Activated naive CD8-positive, alpha-beta T cell (primary cell): ENCODE measurements around the gene SLC22A1.
"Not testable (repeated sequence)": the region's sequence is repeated elsewhere in the genome, so short reads cannot be mapped to it uniquely, and the experiment has no call there.

ENCODE experiments used
- H3K27ac Mint-ChIP-seq: one replicate; pipeline ENCODE4 v1.8.0; 2021; ENCODE audit warnings: mixed read lengths
- H3K27me3 Mint-ChIP-seq: one replicate; pipeline ENCODE4 v1.8.0; 2021; ENCODE audit warnings: mixed read lengths
- H3K36me3 Mint-ChIP-seq: one replicate; pipeline ENCODE4 v1.8.0; 2021; ENCODE audit warnings: mixed read lengths
- H3K4me1 Mint-ChIP-seq: one replicate; pipeline ENCODE4 v1.8.0; 2021; ENCODE audit warnings: low read depth, mixed read lengths
- H3K4me3 Mint-ChIP-seq: one replicate; pipeline ENCODE4 v1.8.0; 2021; ENCODE audit warnings: mild to moderate bottlenecking, mixed read lengths
- H3K9me3 Mint-ChIP-seq: one replicate; pipeline ENCODE4 v1.8.0; 2021; ENCODE audit warnings: low read depth, mixed read lengths

SLC22A1 gene

DNA sequence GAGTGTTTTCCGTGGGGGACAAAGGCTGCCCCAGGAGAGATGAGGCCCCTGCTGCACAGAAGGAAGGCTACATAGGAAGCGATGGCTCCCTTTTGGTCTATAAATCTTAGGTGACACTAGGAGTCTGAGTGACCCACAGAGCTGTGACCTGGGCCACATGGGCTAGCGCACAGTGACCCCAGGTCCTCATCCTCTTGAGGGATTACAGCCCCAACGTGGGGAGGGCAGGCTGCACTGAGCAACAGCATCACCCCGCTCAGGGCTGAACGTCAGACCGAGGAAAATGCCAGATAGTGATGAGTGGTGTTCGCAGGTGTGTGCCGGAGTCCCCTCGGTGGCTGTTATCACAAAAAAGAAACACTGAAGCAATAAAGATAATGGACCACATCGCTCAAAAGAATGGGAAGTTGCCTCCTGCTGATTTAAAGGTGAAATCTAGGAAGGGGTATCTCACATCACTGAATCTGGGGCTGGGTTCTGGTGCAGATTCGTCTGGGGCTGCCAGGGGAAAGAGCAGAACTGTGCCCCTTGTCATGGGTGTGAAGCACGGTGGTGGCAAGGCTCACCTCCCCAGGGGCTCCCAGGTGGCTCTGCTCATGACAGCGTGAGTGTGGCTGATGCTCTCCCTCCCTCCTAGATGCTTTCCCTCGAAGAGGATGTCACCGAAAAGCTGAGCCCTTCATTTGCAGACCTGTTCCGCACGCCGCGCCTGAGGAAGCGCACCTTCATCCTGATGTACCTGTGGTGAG lies 14.5 kb downstream of the SLC22A1 start:
- Mint-ChIP-seq H3K27ac (no peak overlapping the region), H3K9me3 (no peaks in the 10 kb centered on the region), H3K4me1 (peaks cover 13% of the 10 kb centered on the region), H3K36me3 (no peaks in the 10 kb centered on the region), H3K4me3 (no peak overlapping the region), H3K27me3 (peaks cover 3% of the 10 kb centered on the region)

DNA sequence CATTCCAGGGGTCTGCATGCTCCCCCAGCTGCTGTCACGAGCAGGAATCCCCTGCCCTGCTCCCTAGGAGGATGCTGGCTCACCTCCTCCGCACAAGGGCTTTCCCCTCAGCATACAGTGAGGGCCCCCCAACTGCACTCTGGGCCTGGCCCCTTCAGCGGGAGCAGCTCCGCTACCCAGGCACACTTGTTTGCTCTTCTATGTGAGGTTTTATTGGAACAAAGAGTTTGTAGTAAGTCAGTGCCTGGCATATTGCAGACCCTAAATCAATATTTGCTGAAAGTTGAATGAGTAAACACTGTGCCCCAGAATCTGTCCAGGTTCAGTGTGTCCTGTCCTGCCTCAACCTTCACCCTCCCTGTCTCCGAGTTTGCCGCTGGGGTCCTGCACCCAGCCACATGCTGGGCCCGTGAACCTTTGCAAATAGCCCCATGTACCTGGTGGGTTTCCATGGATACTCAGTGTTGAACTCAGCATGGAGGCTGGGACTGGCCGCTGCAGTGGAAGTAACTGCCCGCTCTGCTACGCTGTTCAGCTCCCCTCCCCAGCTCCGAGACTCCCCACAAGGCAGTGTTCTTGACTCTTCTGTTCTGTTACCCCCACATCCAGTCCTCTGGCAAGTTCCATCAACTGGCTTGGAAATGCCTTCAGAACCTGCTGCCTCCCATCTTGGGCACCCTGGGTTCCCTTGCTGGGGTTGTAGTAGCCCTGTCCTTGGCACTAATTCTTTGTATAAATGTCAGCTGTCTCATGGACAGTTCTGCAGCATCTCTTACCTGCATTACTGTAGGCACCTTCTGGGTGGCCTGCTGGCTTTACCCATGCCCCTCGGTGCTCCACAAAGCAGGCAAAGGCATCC lies 15.7 kb downstream of the SLC22A1 start:
- H3K27me3 Mint-ChIP-seq, result peaks cover 3% of the 10 kb centered on the region
- no peak overlapping the region for H3K27ac Mint-ChIP-seq
- H3K36me3 Mint-ChIP-seq, result no peaks in the 10 kb centered on the region
- no peak overlapping the region for H3K4me3 Mint-ChIP-seq
- H3K9me3 Mint-ChIP-seq, result no peaks in the 10 kb centered on the region
- peaks cover 13% of the 10 kb centered on the region for H3K4me1 Mint-ChIP-seq

DNA sequence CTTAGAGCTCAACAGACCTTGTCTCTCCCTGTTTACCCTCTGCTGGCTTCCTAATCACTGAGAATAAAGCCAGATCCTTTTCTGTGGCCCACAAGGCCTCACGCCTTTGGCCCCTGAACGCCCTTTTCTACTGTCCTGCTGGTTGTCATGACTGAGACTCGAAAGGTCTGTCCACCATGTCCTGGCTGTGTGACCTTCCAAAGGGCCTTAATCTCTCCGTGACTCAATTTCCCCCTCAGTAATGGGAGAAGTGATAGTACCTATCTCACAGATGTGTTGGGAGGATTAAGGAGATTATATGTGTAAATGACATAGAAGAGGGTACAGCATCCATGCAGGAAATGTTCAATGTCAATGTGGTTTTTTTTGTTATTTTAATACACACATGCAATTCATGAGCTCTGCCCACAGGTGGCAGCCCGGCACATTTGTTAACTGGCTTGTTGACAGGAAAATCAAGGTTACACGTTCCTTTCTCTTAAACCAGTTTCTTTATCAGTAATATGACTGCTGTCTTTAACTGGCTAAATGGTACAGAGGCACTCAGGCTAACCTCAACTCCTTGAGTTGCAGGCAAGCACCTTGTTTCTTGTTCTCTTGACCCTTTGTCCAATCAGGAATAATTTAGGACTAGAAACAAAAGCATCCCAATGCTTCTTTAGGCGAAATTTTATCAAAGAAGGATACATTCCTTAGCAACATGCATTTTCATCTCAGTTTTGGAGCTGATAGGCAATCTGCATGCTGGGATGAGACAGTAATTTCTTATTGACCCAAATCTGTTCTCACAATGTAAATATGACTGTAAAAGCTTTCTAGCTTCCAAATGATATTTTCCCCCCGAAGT lies 16.6 kb downstream of the SLC22A1 start:
- Mint-ChIP-seq H3K27me3 (peaks cover 3% of the 10 kb centered on the region), H3K36me3 (no peaks in the 10 kb centered on the region), H3K4me3 (no peak overlapping the region), H3K27ac (no peak overlapping the region), H3K9me3 (no peaks in the 10 kb centered on the region), H3K4me1 (peaks cover 11% of the 10 kb centered on the region)

DNA sequence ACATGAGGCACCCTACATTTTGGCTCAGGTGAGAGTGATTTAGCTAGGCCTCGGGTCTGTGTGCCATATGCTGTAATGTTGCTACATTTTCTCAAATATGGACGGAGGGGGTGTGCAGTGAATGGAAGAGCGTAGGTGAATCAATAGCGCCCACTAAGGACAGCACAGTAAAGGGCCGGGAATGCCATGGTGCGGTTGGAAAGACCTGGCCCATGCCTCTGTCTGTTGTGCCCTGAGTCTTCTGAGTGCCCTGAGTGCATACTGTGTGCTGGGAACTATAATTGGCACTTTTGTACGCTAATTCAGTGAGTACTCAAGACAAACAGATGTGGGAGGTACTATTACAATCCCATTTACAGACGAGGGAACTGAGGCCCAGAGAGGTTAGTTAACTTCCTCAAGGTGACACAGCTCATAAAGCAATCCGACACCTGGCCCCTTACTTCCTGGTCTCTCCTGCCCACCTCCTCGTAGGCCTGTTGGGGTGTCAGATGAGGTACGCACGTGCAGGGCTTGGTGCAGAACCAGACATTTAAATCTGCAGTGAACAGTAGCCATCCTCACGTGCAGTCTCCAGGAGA lies 17.3 kb downstream of the SLC22A1 start:
- peaks cover 11% of the 10 kb centered on the region for H3K4me1 Mint-ChIP-seq
- H3K27ac Mint-ChIP-seq, result no peak overlapping the region
- peaks cover 3% of the 10 kb centered on the region for H3K27me3 Mint-ChIP-seq
- H3K4me3 Mint-ChIP-seq, result no peak overlapping the region
- H3K9me3 Mint-ChIP-seq, result no peaks in the 10 kb centered on the region
- H3K36me3 Mint-ChIP-seq, result no peaks in the 10 kb centered on the region

DNA sequence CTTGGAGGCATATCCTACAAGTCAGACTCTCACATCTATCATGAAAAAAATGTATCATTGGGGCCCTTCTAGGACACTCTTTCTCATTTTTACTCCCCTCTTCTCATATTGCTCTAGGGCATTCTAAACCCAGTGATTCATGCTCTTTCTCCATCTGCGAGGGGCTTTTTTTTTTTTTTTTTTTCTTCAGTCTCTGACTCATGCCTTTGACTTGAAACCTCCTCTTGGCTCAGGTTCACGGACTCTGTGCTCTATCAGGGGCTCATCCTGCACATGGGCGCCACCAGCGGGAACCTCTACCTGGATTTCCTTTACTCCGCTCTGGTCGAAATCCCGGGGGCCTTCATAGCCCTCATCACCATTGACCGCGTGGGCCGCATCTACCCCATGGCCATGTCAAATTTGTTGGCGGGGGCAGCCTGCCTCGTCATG lies 17.8 kb downstream of the SLC22A1 start:
- Mint-ChIP-seq H3K4me1 (peaks cover 11% of the 10 kb centered on the region), H3K4me3 (no peak overlapping the region), H3K27me3 (peaks cover 3% of the 10 kb centered on the region), H3K36me3 (peaks cover 2% of the 10 kb centered on the region), H3K9me3 (no peaks in the 10 kb centered on the region), H3K27ac (no peak overlapping the region)

DNA sequence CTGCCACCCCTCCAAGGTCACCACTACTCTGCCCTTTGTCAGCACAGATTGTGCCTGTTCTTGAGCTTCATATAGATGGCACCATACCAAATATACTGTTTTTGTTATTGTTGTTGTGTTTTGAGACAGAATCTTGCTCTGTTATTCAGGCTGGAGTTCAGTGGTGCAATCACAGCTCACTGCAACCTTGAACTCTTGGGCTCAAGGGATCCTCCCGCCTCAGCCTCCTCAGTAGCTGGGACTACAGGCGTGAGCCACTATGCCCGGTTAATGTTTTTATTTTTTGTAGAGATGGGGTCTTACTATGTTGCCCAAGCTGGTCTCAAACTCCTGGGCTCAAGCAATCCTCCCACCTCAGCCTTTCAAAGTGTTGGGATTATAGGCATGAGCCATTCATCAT lies 18.9 kb downstream of the SLC22A1 start:
- not testable (repeated sequence) for H3K27ac Mint-ChIP-seq, H3K9me3 Mint-ChIP-seq, H3K36me3 Mint-ChIP-seq, H3K4me3 Mint-ChIP-seq, H3K27me3 Mint-ChIP-seq
- peaks cover 11% of the 10 kb centered on the region for H3K4me1 Mint-ChIP-seq

DNA sequence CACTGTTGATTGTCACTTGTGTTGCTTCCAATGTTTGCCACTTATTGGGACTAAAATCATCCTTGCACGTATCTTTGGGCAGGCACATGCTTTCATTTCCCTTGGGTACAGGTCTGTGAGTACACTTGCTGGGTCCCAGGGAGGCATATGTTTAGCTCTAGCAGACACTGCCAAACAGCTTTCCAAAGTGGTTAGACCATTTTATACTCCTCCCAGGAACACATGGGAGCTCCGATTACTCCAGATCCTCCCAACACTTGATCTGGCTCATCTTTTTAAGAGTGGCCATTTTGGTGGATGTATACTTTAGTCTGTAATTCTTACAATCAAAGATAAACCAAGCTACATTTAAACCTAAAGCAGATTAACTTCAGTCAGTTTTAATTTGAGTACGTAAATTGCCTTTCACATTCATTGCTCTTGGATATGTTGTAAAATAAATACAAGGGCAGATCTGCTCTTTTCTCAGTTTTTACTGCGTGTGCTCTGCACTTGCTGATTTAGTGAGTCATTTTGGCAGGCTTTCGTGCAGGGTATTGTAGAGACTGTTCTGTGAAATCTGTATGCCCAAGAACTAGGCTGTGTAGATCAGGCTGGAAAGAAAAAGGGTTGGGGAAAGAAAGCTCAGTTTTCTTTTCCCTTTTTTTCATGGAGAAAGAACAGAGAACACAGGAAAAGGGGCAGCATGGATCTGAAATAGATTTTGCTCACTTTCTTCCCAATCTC lies 19.5 kb downstream of the SLC22A1 start:
- peaks cover 11% of the 10 kb centered on the region for H3K4me1 Mint-ChIP-seq
- H3K27ac Mint-ChIP-seq, result no peak overlapping the region
- peaks cover 6% of the 10 kb centered on the region for H3K36me3 Mint-ChIP-seq
- no peaks in the 10 kb centered on the region for H3K9me3 Mint-ChIP-seq
- H3K4me3 Mint-ChIP-seq, result no peak overlapping the region
- H3K27me3 Mint-ChIP-seq, result peaks cover 5% of the 10 kb centered on the region

DNA sequence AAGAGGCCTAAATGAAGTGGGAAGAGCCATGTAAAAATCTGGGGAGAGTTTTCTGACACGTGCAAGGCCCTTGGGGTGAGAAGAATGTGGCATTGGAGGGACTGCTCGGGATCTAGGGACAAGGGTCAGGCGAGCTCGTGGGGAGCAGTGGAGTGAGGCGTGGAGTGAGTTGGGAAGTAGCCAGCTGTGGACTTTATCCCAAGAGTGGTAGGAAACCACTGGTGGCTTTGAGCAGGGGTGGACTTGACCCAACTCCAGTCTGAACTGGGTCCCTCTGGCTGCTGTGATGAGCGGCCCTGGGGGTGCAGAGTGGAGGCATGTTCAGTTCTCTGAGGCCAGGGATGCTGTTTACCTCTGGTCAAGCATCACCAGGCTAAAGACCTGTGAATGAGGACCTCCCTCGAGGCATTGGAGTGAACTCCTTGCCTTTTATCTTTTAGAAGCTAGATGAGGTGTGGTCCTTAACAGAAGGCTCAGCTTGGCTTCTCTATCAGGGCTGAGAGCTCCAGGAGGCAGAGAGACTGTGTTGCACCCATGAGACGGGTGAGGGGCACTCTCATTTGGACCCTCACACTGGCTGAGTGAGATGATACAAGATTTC lies 20.6 kb downstream of the SLC22A1 start:
- Mint-ChIP-seq H3K27ac (no peak overlapping the region), H3K9me3 (no peaks in the 10 kb centered on the region), H3K27me3 (peaks cover 5% of the 10 kb centered on the region), H3K36me3 (peaks cover 9% of the 10 kb centered on the region), H3K4me1 (peaks cover 11% of the 10 kb centered on the region), H3K4me3 (no peak overlapping the region)

DNA sequence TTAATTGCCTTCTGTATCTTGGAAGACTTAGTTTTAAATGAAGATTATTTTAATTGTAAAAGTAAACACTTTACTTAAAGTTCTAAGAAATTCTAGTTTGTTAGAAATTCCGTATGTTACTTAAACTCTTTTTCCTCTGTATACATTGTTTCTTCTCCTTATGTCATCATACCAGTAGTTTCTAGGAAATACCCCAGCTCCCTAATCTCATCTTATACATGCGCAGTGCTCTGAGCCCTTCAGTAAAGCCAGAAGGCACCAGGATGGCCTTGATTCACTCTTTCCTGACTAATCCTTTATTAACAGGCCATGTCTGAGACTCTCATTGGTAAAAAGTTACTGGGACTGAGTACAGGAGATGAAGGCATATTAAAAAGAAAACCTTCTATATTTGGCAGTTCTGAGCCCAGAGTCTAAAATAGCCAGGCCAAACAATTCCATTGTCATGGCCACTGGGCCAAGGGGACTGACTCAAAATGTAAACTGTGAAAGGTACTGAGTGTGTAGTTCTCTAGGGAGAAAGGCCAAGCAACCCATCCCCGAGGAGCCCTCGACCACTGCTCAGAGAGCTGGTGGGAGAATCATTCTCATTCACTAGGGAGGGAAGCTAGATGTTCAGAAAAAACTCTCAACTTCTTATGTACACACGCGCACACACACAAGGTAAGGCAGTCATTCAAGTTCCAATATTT lies 25.0 kb downstream of the SLC22A1 start:
- Mint-ChIP-seq H3K4me3 (no peak overlapping the region), H3K9me3 (peaks cover 5% of the 10 kb centered on the region), H3K27me3 (peaks cover 2% of the 10 kb centered on the region), H3K4me1 (no peaks in the 10 kb centered on the region), H3K27ac (no peak overlapping the region), H3K36me3 (peaks cover 13% of the 10 kb centered on the region)

DNA sequence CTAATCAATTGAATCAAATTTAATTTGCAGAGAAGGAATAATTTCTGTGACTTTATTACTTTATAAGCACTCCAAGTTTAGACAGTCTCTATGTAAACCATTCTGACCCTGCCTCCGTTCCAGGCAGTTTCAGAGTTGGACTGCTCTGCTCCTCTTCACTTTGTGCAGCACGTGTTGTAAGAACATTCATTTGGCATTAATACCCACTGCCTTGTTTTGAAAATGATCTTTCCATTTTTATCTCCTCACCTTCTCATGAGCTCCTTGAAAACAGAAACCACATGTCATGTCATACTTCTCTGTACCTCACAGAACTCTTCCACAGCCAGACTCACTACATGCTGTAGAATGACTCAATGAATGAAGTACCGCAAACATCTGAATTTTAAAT lies 25.5 kb downstream of the SLC22A1 start:
- Mint-ChIP-seq H3K27ac (no peak overlapping the region), H3K4me3 (no peak overlapping the region), H3K9me3 (peaks cover 10% of the 10 kb centered on the region), H3K27me3 (peaks cover 2% of the 10 kb centered on the region), H3K36me3 (peaks cover 17% of the 10 kb centered on the region), H3K4me1 (no peaks in the 10 kb centered on the region)

DNA sequence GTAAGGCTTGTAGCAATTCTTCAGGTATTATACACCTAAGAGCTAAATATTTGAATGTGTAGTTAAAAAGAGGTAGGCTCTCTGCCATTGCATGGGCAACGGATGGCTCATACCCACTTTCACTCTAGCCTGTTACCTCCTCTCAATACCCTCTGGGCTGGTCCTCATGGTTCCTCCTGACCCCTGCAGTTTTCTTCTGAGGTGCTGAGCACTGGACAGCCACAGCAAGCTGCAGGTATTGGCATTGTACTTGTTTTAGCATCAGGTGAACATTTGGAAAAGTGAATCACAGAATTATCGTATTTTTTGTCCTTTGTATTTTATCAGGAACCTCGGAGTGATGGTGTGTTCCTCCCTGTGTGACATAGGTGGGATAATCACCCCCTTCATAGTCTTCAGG lies 32.9 kb downstream of the SLC22A1 start:
- Mint-ChIP-seq H3K27ac (no peak overlapping the region), H3K4me1 (no peaks in the 10 kb centered on the region), H3K4me3 (no peak overlapping the region), H3K36me3 (peaks cover 16% of the 10 kb centered on the region), H3K9me3 (peaks cover 19% of the 10 kb centered on the region), H3K27me3 (no peaks in the 10 kb centered on the region)

DNA sequence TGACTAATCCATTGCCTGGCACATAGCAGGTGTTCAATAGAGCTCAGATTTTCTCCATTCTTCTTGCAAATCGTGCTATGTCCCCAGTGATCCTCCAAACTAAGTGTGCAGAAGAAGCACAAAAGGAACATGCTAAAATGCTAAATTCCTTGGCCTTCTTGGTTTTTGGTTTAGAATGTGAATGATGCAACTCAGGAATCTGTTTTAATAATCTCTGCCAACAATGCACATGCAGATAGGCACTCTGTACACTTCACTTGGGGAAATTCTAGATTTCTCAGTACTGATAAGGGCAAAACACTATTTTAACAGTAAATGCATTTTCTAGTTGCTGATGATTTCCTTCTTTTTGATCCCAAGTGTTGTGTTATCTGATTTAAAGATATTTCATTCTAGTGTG lies 35.2 kb downstream of the SLC22A1 start:
- peaks cover 12% of the 10 kb centered on the region for H3K9me3 Mint-ChIP-seq
- H3K4me3 Mint-ChIP-seq, result no peak overlapping the region
- H3K27me3 Mint-ChIP-seq, result no peaks in the 10 kb centered on the region

DNA sequence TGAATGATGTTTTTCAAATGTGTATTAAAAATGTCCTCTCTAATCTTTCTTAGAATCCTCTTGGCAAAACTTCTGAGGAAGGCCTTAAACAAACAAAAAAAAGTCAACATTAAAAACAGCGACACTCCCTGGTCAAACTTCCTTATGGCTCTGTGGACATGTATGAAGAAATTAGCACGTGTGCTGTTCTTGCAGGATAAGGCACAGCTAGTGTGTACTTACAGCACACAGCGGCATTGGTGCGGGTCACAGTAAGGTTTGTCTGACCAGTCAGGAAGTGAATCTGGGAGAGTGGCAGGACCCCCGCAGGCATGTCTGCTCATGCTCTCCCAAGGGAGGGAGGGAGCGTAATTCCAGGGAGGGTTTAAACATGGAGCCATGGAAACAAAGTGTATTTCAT lies 38.8 kb downstream of the SLC22A1 start:
- Mint-ChIP-seq H3K27ac (no peak overlapping the region), H3K36me3 (peaks cover 3% of the 10 kb centered on the region), H3K4me3 (no peak overlapping the region), H3K4me1 (no peaks in the 10 kb centered on the region), H3K27me3 (peaks cover 4% of the 10 kb centered on the region), H3K9me3 (no peaks in the 10 kb centered on the region)

More for the DNA sequence above, 35.2 kb downstream of the SLC22A1 start:
- Mint-ChIP-seq H3K4me1 (no peaks in the 10 kb centered on the region), H3K27ac (no peak overlapping the region), H3K36me3 (peaks cover 11% of the 10 kb centered on the region)
